Adrenal gland (tissue), 5 donors: ENCODE measurements around the gene ZSWIM1.

ENCODE experiments used
- POLR2A ChIP-seq, 2 donors: fragments of 450-650 bp; IDR thresholded peaks; one replicate each; pipeline ENCODE4 v1.6.1; 2017; ENCODE audit warnings: antibody characterized with exemption in 2 of 2, mild to moderate bottlenecking in 2 of 2, moderate library complexity in 1 of 2
- TF ChIP-seq, protein P1 (sequence below), 6 experiments: fragments of 450-650 bp in 4 of 6; fragments of 200-600 bp in 2 of 6; sonication (generic) in 1 of 6; IDR thresholded peaks; 1 replicate in 5 of 6; 2 replicates in 1 of 6; pipeline versions ENCODE4 v1.5.1 to v1.8.0; 2016 to 2021; ENCODE audit warnings: antibody characterized with exemption in 6 of 6, mild to moderate bottlenecking in 2 of 6, moderate library complexity in 1 of 6
- donor health status: DM: no; HTN: no; CAD: no.

DNA sequence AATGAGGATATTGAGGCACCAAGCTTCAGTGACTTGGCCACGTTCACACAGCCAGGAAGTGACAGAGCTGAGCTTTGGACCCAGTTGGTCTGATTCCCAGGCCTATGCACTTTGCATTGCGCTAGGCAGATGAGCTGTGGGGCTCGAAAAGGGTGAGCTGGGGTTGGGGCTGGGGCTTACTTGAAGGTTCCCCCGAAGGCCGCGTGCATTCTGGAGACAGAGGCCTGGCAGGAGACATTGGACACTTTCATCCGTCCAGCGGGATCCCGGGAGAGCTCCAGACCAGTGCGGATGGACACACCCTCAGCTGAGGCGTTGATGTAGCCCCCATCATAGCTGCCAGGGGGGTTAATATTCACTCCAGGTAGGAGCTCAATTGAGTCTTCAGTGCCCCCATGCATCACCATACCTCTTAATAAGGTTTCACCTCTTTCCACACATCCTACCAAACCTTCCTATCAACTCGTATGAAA lies 28.3 kb downstream of the ZSWIM1 start:
- TF ChIP-seq, protein P1, sequence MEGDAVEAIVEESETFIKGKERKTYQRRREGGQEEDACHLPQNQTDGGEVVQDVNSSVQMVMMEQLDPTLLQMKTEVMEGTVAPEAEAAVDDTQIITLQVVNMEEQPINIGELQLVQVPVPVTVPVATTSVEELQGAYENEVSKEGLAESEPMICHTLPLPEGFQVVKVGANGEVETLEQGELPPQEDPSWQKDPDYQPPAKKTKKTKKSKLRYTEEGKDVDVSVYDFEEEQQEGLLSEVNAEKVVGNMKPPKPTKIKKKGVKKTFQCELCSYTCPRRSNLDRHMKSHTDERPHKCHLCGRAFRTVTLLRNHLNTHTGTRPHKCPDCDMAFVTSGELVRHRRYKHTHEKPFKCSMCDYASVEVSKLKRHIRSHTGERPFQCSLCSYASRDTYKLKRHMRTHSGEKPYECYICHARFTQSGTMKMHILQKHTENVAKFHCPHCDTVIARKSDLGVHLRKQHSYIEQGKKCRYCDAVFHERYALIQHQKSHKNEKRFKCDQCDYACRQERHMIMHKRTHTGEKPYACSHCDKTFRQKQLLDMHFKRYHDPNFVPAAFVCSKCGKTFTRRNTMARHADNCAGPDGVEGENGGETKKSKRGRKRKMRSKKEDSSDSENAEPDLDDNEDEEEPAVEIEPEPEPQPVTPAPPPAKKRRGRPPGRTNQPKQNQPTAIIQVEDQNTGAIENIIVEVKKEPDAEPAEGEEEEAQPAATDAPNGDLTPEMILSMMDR (IDR thresholded peaks at IDR 0.05) = no peak
- no peak for TF ChIP-seq POLR2A (IDR thresholded peaks at IDR 0.05)
